Putamen (tissue), 1 donor: ENCODE measurements around the gene STK31.
"Not testable (repeated sequence)": the region's sequence is repeated elsewhere in the genome, so short reads cannot be mapped to it uniquely, and the experiment has no call there.

ENCODE experiments used
- DNase-seq: peaks from one replicate; pipeline ENCODE4 v3.0.0-alpha.2; 2016; ENCODE audit warnings: low spot score

STK31 gene

GRCh38 chr7:23710000-23710399 lies at the start of gene STK31:
Gene STK31, plus strand, starts transcription at chr7:23710219. Its CDS starts 67 bp downstream, at chr7:23710286.
- DNase-seq = no peak

GRCh38 chr7:23661385-23661784 lies 48.6 kb upstream of the STK31 start:
- no peak for DNase-seq

- no peak for DNase-seq
Measured at GRCh38 chr7:23662124-23662983, 47.7 kb upstream of the STK31 start.

GRCh38 chr7:23662984-23663313 lies 47.1 kb upstream of the STK31 start:
- no peak for DNase-seq

- DNase-seq = no peak
Measured at GRCh38 chr7:23664122-23664521, 45.9 kb upstream of the STK31 start.

- DNase-seq = no peak
Measured at GRCh38 chr7:23672033-23672432, 38.0 kb upstream of the STK31 start.

GRCh38 chr7:23679898-23680413 lies 30.1 kb upstream of the STK31 start, which contains the start of gene FAM221A:
Gene FAM221A, plus strand, starts transcription at chr7:23680199. Its CDS starts 20 bp downstream, at chr7:23680219.
- DNase-seq = peak; percentile 89

- peak; percentile 34 for DNase-seq
Measured at GRCh38 chr7:23680414-23681405, 29.3 kb upstream of the STK31 start.

- not testable (repeated sequence) for DNase-seq
Measured at GRCh38 chr7:23684041-23684440, 26.0 kb upstream of the STK31 start.

GRCh38 chr7:23685731-23686130 lies 24.3 kb upstream of the STK31 start:
- DNase-seq = no peak

- no peak for DNase-seq
Measured at GRCh38 chr7:23687011-23687410, 23.0 kb upstream of the STK31 start.

GRCh38 chr7:23689165-23689564 lies 20.9 kb upstream of the STK31 start:
- DNase-seq = no peak

- no peak for DNase-seq
Measured at GRCh38 chr7:23691320-23691719, 18.7 kb upstream of the STK31 start.

- DNase-seq = no peak
Measured at GRCh38 chr7:23693224-23693623, 16.8 kb upstream of the STK31 start.

GRCh38 chr7:23696916-23697441 lies 13.0 kb upstream of the STK31 start:
- DNase-seq = peak; percentile 5

GRCh38 chr7:23698822-23699221 lies 11.2 kb upstream of the STK31 start:
- no peak for DNase-seq

- no peak for DNase-seq
Measured at GRCh38 chr7:23700046-23700445, 10.0 kb upstream of the STK31 start.

GRCh38 chr7:23709081-23709750 lies 803 bp upstream of the STK31 start:
- no peak for DNase-seq

GRCh38 chr7:23712368-23713284 lies 2.6 kb downstream of the STK31 start:
- peak; percentile 59 for DNase-seq
